ENCODE results near the gene SHC3.

The SHC3 gene

DNA sequence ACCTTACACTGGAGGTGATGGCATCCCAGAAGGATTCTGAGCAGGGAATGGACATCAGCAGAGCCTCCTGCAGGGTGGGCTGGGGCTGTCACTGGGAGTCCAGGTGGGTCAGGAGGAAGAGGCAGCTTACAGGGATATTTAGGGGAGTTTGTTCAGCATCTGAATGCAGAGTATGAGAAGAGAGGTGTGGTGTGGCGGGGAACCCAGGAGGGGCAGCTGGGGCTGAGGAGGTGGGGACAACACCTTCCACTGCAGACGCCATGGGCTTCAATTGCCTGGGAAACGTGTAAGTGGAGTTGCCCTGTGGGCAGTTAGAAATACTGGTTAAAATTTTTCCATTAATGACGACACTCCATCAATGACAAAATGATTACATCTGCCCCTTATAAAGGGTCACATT, 153.9 kb downstream of the SHC3 start:
- no peak for ATAC-seq (ENCODE audit: insufficient read depth, low read depth)

DNA sequence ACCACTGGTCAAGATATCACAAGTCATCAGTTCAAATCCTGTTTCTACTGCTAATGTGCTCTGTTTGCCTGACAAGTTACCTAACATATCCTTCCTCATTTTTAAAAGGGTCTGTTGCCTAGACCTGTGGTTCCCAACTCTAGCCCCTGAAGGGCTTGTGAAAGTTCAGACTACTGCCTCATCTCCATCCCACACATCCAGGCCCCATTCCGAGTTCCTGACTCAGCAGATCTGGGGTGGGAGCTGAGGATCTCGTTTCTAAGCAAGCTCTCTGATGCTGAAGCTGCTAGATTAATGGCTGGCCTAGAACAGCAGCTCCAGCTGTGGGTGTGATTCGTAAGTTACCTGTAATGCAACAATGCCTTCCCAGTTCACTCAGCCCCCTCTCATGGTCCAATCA, 154.9 kb downstream of the SHC3 start:
- DNase-seq (no peak), ATAC-seq (ENCODE audit: insufficient read depth, low read depth) (no peak)
- Histone ChIP-seq H4K20me1 (ENCODE audit: insufficient read depth, low read length) (no peaks in the 10 kb centered on the region), H3K4me3 (ENCODE audit: low read depth in 1 of 2, low read length in 2 of 2) (no peak overlapping the region), H3K9me3 (ENCODE audit: insufficient read depth, low read length, severe bottlenecking) (no peaks in the 10 kb centered on the region), H3K9ac (ENCODE audit: low read depth, low read length) (no peak overlapping the region), H3K27me3 (ENCODE audit: insufficient read depth, low read length, poor library complexity) (no peaks in the 10 kb centered on the region), H3K36me3 (ENCODE audit: insufficient read depth, low read length) (no peaks in the 10 kb centered on the region), H3K79me2 (ENCODE audit: insufficient read depth, low read length) (no peaks in the 10 kb centered on the region), H3K27ac (ENCODE audit: low read length) (no peak overlapping the region), H2AFZ (ENCODE audit: low read depth, low read length) (no peak overlapping the region), H3K4me1 (ENCODE audit: insufficient read depth, low read length) (no peaks in the 10 kb centered on the region), H3K4me2 (ENCODE audit: insufficient read depth, low read length) (no peak overlapping the region)
- TF ChIP-seq, protein P1, sequence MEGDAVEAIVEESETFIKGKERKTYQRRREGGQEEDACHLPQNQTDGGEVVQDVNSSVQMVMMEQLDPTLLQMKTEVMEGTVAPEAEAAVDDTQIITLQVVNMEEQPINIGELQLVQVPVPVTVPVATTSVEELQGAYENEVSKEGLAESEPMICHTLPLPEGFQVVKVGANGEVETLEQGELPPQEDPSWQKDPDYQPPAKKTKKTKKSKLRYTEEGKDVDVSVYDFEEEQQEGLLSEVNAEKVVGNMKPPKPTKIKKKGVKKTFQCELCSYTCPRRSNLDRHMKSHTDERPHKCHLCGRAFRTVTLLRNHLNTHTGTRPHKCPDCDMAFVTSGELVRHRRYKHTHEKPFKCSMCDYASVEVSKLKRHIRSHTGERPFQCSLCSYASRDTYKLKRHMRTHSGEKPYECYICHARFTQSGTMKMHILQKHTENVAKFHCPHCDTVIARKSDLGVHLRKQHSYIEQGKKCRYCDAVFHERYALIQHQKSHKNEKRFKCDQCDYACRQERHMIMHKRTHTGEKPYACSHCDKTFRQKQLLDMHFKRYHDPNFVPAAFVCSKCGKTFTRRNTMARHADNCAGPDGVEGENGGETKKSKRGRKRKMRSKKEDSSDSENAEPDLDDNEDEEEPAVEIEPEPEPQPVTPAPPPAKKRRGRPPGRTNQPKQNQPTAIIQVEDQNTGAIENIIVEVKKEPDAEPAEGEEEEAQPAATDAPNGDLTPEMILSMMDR (IDR thresholded peaks at IDR 0.05; ENCODE audit: borderline replicate concordance, extremely low read depth, low read length, poor library complexity, severe bottlenecking): no peak
- TF ChIP-seq EZH2 (IDR thresholded peaks at IDR 0.05; ENCODE audit: borderline replicate concordance, low read depth, low read length, severe bottlenecking): no peak

More for the DNA sequence above, 153.9 kb downstream of the SHC3 start:
- Histone ChIP-seq H3K27me3 (ENCODE audit: insufficient read depth, low read length, poor library complexity) (no peaks in the 10 kb centered on the region), H3K36me3 (ENCODE audit: insufficient read depth, low read length) (no peaks in the 10 kb centered on the region), H3K9me3 (ENCODE audit: insufficient read depth, low read length, severe bottlenecking) (peaks cover 5% of the 10 kb centered on the region), H3K79me2 (ENCODE audit: insufficient read depth, low read length) (no peaks in the 10 kb centered on the region), H3K4me3 (ENCODE audit: low read depth in 1 of 2, low read length in 2 of 2) (no peak overlapping the region), H2AFZ (ENCODE audit: low read depth, low read length) (no peak overlapping the region), H3K9ac (ENCODE audit: low read depth, low read length) (no peak overlapping the region), H4K20me1 (ENCODE audit: insufficient read depth, low read length) (no peaks in the 10 kb centered on the region), H3K27ac (ENCODE audit: low read length) (no peak overlapping the region), H3K4me1 (ENCODE audit: insufficient read depth, low read length) (no peaks in the 10 kb centered on the region), H3K4me2 (ENCODE audit: insufficient read depth, low read length) (no peak overlapping the region)
- DNase-seq: no peak
- TF ChIP-seq, protein P1 (IDR thresholded peaks at IDR 0.05; ENCODE audit: borderline replicate concordance, extremely low read depth, low read length, poor library complexity, severe bottlenecking): no peak
- TF ChIP-seq EZH2 (IDR thresholded peaks at IDR 0.05; ENCODE audit: borderline replicate concordance, low read depth, low read length, severe bottlenecking): no peak

DNA sequence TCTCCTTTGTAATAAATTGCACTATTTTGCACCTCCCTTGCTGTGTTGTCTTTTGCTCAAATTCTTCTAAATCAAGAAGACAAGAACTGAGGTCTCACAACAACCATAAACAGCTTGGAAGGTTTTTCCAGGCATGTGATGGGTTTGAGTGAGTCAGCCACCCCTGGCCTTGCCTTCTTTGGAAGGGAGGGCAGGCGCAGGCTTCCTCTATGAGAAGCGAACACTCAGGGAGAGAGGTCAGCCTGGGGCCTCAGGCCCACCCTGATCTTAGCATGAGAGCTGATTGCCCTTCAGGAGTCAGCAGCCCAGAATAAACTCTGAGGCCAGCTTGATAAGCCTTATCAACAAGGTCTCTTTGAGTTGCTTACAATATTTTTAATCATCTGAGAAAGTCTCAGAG, 155.7 kb downstream of the SHC3 start:
- no peak overlapping the region for H3K9ac ChIP-seq (ENCODE audit: low read depth, low read length)
- no peak overlapping the region for H3K4me3 ChIP-seq (ENCODE audit: low read depth in 1 of 2, low read length in 2 of 2)
- TF ChIP-seq, protein P1 (IDR thresholded peaks at IDR 0.05; ENCODE audit: borderline replicate concordance, extremely low read depth, low read length, poor library complexity, severe bottlenecking): no peak
- no peak for TF ChIP-seq EZH2 (IDR thresholded peaks at IDR 0.05; ENCODE audit: borderline replicate concordance, low read depth, low read length, severe bottlenecking)
- DNase-seq: no peak
- no peaks in the 10 kb centered on the region for H3K36me3 ChIP-seq (ENCODE audit: insufficient read depth, low read length)
- no peaks in the 10 kb centered on the region for H3K79me2 ChIP-seq (ENCODE audit: insufficient read depth, low read length)
- H3K9me3 ChIP-seq (ENCODE audit: insufficient read depth, low read length, severe bottlenecking): no peaks in the 10 kb centered on the region
- no peaks in the 10 kb centered on the region for H3K4me1 ChIP-seq (ENCODE audit: insufficient read depth, low read length)
- ATAC-seq (ENCODE audit: insufficient read depth, low read depth): no peak
- no peaks in the 10 kb centered on the region for H3K27me3 ChIP-seq (ENCODE audit: insufficient read depth, low read length, poor library complexity)
- no peak overlapping the region for H3K27ac ChIP-seq (ENCODE audit: low read length)
- H2AFZ ChIP-seq (ENCODE audit: low read depth, low read length): no peak overlapping the region
- no peak overlapping the region for H3K4me2 ChIP-seq (ENCODE audit: insufficient read depth, low read length)
- H4K20me1 ChIP-seq (ENCODE audit: insufficient read depth, low read length): no peaks in the 10 kb centered on the region

Data from DND-41 (cell line).